T follicular helper cell (primary cell): ENCODE measurements around the gene FUT9.
"Not testable (repeated sequence)": the region's sequence is repeated elsewhere in the genome, so short reads cannot be mapped to it uniquely, and the experiment has no call there.

Experiments
- DNase-seq: peaks from one replicate; pipeline ENCODE4 v3.0.0-alpha.2; 2020; ENCODE audit warnings: low read depth

Gene FUT9

DNA sequence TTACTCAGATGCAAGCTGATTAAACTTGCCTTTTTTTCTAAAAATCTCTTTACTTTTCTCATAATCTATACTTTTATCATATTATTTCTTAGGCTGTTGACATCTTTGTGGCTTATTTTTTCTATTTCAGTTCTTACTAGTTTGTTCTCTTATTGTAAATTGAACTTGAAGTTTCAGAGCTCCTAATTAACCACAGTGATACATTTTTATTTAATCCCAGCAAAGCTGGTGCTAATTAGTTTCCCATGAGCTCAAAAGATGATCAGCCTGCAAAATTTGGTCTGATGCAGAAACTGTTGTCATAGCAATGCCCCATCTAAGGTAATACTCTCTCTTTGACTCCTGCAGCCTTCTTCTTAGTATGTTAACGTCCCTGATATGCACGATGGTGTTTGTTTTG lies 170.3 kb downstream of the FUT9 start:
- no peak for DNase-seq

DNA sequence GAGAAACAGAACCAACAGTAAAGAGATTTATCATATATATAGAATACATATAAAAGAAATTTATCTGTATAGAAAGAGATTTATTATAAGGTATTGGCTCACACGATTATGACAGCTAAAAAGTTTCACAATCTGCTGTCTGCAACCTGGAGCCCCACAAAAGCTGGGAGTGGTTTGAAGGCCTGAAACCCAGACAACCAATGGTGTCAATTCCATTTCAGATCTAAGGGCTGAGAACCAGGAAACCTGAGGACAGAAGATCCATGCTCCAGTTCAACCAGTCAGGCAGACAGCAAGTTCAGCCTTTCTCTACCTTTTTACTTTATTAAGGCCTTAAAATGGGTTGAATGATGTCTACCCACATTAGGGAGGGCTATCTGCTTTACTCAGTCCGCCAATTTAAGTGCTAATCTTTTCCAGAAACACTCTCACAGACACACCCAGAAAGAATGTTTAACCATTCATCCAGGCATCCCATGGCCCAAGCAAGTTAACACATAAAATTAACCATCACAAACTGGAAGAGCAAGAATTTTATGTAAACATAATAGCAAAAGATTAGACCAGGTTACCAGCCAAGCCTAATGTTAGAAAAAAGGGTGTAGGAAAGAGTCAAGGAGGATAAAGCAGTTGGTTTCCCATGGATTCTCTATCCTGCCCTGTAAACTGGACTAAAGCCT lies 170.9 kb downstream of the FUT9 start:
- no peak for DNase-seq

DNA sequence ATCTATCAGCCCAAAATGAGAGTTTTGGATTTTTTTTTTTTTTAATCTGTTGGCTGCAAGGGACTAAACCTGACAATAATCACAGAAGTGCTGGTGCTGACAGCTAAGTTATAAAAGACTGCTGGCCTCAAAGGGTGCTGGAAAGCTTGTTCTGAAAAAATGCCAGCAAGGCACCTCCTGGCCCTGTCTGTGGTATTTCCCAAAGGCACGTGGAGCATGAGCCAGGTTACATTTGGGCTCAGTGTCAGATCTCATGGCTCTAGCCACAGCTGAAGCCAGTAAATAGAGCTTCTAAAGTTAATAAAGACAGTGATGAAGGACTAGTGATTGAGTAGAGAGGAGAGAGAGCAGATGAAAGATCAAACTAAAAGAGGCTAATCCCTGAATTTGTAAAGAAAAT lies 178.9 kb downstream of the FUT9 start:
- DNase-seq: no peak

DNA sequence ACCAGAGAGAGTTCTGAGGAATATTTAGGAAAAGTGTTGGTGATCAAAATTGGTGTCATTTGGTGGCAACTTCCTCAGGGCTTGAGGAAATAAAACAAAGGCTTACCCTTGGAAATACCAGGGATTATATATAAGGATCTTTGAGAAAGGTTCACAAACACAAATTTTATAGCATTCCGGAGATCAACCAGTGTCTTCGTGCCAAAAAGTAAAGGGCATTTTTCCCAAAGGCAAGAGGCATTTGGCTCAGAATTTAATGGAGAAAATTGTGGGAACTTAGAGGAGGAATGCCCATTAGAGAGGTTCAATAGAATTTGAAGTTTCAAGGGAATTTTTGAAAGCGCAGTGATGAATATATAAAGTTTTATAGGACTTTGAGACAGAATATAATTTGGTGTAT lies 179.5 kb downstream of the FUT9 start:
- no peak for DNase-seq

DNA sequence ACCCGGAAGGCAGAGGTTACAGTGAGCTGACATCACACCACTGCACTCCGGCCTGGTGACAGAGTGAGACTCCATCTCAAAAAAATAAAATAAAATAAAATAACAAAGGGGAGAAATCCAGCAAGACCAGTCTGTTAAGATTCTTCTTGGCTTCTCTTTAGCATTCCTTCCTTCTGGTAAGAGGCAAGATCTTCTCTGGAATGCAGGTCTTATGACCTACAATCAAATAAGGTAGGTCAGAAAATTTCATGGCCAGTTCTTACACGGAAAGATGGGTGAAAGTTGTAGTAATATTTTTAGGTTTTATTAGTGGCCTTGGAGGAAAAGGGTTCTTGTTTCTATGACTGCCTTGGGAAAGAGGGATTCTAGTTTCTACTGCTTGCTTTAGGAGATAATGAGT lies 180.9 kb downstream of the FUT9 start:
- DNase-seq: no peak

DNA sequence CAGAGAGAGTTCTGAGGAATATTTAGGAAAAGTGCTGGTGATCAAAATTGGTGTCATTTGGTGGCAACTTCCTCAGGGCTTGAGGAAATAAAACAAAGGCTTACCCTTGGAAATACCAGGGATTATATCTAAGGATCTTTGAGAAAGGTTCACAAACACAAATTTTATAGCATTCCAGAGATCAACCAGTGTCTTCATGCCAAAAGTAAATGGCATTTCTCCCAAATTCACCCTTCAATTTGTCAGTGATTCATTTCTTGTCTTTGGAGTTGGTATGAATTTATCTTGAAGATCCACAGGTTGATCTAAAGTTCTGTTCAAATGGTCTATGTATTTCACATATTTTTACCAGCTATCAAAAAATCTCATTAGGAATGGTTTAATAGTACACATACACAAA lies 181.5 kb downstream of the FUT9 start:
- no peak for DNase-seq

DNA sequence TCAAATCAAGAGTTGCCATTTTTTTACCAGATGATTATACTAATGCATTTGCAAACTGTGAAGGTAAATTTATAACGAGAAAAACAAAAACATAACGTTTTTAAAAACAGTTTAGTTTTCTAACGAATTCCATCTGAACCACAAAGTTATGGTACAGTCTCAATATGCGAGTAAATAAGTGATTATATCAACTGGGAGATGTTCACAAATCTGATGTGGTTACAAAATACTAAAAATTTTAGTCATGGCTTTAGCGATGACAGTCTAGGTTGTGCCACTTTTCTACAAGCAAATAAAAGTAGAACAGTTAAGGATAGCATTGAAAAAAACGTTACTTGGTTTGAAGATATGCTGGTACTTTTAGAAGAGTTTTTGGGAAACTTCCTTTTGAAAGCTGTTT lies 186.8 kb downstream of the FUT9 start:
- DNase-seq: no peak

DNA sequence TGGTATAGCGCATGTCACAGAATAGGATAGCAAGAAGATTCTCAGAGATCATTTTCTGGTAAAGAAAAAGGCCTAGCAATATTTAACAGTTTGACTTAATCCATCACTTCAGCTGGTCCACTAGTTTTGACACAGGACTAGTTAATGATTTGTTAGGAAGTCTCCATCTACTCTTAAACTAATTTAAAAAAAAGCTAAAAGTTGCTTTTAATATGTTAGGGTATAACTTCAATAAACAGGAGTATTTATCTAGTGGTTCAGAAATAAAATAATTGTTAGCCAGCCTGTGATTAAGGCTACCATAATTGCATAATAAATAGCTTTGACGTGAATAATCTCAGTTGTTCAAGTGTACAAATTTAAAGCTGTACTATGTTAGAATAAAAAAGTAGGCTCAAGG lies 195.6 kb downstream of the FUT9 start:
- no peak for DNase-seq

DNA sequence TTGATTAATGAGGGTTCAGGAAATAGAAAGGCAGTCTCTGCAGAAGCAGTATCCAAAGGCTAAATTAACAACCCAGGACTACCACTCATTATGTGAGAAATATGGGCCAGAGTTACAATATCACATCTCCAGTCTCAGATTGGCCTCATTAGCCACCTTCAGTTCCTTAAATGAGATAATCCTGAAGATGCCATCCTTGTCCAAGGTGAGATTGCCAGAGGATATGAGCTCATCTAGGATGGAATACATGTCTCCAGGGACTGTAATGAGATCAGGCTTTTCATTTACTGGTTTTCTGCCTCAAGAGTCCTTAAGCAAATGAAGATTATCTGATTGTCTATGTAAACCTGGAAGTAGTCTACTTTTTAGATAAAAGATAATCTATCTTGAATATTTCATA lies 196.3 kb downstream of the FUT9 start:
- no peak for DNase-seq

DNA sequence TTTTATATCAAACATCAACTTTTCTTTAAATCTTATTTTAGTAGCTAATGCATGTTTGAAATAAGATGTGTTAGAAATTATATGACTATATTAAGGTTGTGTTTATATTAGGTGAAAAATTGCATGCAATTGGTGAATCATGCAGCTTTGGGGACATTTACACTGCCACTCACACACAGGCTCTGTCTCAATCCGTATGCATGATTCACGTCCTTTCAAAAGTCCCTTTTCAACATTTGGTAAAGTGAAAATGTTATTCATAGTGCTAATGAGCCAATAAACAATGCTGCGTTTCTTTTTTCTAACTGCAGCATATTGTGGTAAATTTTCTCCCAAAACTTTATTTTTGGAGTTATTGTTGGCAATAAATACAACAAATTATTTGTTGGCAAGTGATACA lies 198.0 kb downstream of the FUT9 start:
- DNase-seq: no peak

DNA sequence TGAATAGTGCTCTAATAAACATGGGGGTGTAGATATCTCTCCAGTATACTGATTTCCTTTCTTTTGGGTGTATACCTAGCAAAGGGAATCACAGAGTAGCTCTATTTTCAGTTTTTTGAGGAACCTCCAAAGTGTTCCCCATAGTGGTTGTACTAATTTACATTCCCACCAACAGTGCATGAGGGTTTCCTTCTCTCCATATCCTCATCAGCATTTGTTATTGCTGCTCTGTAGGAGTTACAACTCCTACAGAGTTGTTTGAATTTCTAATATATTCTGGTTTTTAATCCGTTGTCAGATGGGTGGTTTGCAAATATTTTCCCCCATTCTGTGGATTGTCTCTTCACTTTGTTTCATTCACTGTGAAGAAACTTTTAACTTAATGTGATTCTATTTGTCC lies 207.9 kb downstream of the FUT9 start:
- DNase-seq: no peak

DNA sequence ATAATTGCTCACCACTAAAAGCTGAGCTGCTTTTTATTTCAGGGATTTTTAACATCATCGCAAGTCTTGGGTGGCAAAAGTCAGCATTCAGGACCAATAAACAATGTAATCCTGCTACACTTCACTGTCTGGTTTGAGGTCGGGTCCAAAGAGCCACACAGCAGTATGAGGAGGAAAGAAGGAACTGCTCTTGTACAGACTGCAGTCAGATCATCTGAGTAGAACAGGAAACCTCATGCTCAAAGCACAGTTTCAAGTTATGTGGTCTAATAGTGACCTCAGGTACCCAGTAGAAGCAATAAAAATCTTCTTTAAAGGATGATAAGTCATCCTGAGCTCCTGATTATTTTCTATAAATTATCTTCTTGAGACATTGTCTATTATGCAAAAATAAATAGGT lies 211.4 kb downstream of the FUT9 start:
- DNase-seq: no peak

DNA sequence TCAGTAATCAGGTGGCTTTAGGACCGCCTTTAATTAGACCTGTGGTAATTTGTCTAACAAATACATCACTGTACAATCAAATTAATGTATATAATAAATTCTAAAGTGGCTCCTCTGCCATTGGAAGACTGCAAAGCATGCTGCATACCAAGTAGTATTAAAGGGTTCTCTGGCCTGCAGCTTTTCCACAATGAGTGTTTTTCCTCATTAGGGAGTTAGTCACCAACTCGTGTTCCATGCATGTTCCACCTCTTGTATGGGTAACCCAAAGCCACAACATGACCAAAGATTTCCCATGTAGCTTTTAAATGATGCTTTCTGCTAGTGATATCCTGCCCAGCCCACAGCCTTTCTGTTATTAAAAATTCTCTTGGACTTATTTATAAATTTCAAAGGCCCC lies 218.7 kb downstream of the FUT9 start:
- DNase-seq: no peak

DNA sequence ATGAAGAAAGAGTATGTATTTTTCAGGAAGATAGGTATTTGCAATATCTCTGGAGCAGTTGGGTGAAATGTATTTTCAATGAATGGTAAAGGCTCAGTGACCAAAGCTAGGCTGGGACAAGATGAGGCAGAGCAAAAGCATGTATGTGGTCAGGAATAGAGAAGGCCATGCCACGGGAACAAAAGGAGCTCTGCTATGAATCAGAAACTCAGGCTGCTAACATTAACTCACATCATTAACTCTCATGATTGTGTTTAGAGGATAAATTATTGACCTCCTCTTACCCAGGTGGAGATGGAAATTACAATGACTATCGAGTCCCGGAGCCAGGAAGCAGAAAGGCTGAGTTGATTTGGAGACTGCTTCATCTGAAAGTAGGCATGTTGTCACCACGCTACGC lies 220.2 kb downstream of the FUT9 start:
- DNase-seq: no peak

DNA sequence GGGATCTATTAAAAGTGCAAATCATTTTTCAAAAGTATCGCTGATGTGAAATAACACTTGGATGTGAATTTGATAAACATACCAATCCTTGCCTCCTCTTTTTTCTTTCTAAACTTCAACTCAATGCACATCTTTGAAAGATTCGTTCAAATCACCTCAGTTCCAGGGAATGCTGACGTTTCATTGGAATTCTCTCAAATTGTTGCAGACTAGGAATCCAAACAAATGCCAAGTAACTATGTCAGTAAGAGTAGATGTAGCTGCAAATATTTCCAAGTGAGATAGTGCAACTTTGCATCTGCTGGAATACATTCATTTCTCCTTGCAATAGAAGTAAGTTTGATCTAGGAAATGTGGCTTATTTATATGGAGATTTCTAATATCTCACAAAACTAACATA lies 220.7 kb downstream of the FUT9 start:
- DNase-seq: no peak

DNA sequence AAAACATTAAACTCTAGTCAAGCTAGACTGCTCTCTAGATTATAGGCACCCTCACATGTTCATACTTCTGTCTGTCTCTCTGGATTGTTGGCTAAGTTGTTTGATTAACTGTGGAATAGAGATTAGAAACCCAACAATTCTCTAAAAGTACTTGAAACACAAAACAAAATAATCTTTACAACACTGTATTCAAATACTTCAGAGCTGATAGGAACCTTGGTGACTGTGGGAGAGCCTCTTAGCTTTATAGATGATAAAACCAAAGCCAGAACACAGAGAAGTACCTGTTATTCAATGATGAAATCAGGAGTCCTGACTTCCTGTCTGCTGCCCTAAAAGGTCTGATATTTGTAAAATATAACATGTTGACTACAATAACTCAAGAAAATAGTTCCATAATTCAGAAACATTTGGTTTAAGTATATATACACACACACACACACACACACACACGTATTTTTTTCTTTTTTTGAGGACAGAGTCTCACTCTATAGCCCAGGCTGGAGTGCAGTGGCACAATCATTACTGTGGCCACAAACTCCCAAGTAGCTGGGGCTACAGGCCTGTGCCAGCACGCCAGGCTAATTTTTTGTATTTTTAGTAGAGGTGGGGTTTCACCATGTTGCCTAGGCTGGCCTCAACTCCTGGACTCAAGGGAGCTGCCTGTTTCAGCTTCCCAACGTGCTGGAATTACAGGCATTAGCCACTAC lies 222.0 kb downstream of the FUT9 start:
- DNase-seq: no peak

DNA sequence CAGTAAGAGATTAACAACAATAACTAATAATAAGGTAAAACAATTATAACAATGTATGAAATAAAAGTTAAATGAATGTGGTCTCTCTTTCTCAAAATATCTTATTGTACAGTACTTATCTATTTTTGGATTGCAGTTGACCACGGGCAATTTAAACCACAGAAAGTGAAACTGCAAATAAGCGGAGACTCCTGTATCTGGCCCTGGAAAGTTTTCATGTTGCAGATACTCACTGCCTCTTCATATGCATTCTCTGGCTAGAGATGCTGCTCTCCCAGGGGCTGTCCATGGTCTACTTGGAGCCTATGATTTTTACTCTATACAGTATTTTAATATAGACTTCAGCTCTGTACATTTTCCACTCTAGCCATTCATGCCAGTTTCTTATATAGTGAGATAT lies 230.8 kb downstream of the FUT9 start:
- DNase-seq: no peak

DNA sequence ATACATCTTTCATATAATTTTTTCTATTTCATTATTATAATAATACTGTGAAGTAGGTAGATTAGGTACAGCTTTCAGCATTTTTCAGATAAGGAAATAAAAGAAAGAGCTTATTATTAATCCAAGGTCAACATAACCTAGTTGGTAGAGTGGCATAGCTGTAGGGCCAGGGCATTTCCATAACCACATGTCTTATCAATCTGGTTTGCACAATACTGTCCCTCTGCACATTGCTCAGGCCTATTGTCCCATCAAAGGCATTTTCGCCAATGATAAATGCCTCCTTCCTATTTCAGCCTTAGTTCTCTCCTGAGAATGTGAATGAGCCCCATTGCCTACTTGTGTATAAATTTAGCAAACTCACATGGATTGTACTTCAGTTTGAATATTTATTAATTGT lies 234.0 kb downstream of the FUT9 start:
- no peak for DNase-seq

DNA sequence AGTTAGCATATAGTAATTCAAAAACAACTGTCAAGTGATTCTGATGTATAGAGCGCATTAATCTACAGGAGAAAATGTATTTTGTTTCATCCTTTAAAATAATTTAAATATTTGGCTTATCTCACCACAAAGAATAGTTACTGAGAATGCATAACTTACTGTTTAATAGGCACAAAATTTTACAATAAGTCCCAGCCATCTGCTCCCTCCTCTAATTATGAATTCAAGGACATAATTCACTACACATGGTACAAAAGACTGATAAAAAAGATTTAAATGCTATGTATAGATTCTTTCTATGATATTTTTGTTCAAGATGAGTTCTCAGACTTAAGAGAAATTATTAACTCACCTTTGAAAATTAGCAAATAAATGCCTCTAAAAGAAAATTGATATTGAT lies 242.0 kb downstream of the FUT9 start:
- no peak for DNase-seq

DNA sequence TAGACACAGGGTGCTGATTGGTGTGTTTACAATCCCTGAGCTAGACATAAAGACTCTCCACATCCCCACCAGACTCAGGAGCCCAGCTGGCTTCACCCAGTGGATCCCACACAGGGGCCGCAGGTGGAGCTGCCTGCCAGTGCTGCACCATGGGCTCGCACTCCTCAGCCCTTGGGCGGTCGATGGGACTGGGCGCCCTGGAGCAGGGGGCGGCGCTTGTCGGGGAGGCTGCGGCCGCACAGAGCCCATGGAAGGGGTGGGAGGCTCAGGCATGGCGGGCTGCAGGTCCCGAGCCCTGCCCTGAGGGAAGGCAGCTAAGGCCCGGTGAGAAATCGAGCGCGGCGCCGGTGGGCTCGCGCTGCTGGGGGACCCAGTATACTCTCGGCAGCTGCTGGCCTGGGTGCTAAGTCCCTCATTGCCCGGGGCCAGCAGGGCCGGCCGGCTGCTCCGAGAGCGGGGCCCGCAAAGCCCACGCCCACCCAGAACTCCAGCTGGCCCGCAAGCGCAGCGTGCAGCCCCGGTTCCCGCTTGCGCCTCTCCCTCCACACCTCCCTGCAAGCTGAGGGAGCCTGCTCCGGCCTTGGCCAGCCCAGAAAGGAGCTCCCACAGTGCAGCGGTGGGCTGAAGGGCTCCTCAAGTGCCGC lies 245.1 kb downstream of the FUT9 start:
- DNase-seq: not testable (repeated sequence)
